Right lobe of liver (tissue), 6 donors: ENCODE results near the gene HSD3B2. TPM values are rescaled to one million over a fixed set of nuclear protein-coding genes. Genes with fewer than 3 reads are reported as not detected.

Experiments used
- ATAC-seq, 4 donors: fragments of 200-7000 bp; cut with Tn5 transposase; one replicate each; pipeline ENCODE4 v1.9.1; 2020; ENCODE audit warnings: mild to moderate bottlenecking in 4 of 4, moderate library complexity in 4 of 4
- DNase-seq, 3 donors: peaks; one replicate each; pipeline ENCODE4 v3.0.0-alpha.2; 2020
- H3K27ac ChIP-seq, 3 donors: fragments of 200-600 bp; one replicate each; pipeline ENCODE4 v1.8.0; 2022
- H3K27me3 ChIP-seq, 2 donors: fragments of 200-600 bp; one replicate each; pipeline ENCODE4 v1.8.0; 2022
- H3K36me3 ChIP-seq, 4 donors: fragments of 200-600 bp; sonication (generic) in 1 of 4; one replicate each; pipeline versions ENCODE4 v1.5.1 to v1.8.0; 2017 to 2022; ENCODE audit warnings: control low read depth in 1 of 4
- H3K4me1 ChIP-seq, 4 donors: fragments of 200-600 bp; sonication (generic) in 1 of 4; one replicate each; pipeline versions ENCODE4 v1.5.1 to v1.8.0; 2017 to 2022; ENCODE audit warnings: control low read depth in 1 of 4
- H3K4me3 ChIP-seq, 3 donors: fragments of 200-600 bp; one replicate each; pipeline ENCODE4 v1.8.0; 2022
- H3K9me3 ChIP-seq, 4 donors: fragments of 200-600 bp; sonication (generic) in 1 of 4; one replicate each; pipeline versions ENCODE4 v1.5.1 to v1.8.0; 2017 to 2022; ENCODE audit warnings: control low read depth in 1 of 4
- CTCF ChIP-seq, 4 donors: fragments of 200-600 bp in 3 of 4; fragments of 450-650 bp in 1 of 4; IDR thresholded peaks; one replicate each; pipeline versions ENCODE4 v1.5.1 to v1.8.0; 2016 to 2022; ENCODE audit warnings: antibody characterized with exemption in 4 of 4, mild to moderate bottlenecking in 2 of 4
- POLR2A ChIP-seq: fragments of 450-650 bp; IDR thresholded peaks from one replicate; pipeline ENCODE4 v1.6.1; 2017; ENCODE audit warnings: antibody characterized with exemption, mild to moderate bottlenecking
- WGBS: methylation state at CpG from one replicate; pipeline ENCODE4 v1.1.6; 2018; ENCODE audit warnings: low coverage, low lambda C conversion rate; ENCODE audit not compliant: insufficient coverage; ENCODE audit errors: missing lambda C conversion rate; 5-methylcytosine and 5-hydroxymethylcytosine counted together
- intact Hi-C, 2 donors: fragments of 100-400 bp; cut with DNase I; formaldehyde crosslinking; loops; one replicate each; pipeline versions ENCODE4 v1.11.2 to v1.14.1; 2022
- long read RNA-seq: library from polyadenylated mRNA; unstranded; transcript quantifications from one replicate; pipeline ENCODE4 v2.0.0, GENCODE V29; 2019
- total RNA-seq, 6 experiments: library from RNA; depleted of rRNA in 2 of 6; stranded (reverse); fragments of >200 nt in 2 of 6; fragmentation: NEBNext Ultra II Directional in 3 of 6; extraction: Animal tissue kit (Norgen Biotek cat#: 25700) in 3 of 6; gene quantifications; one replicate each; pipeline versions ENCODE4 v1.1.0 to v1.2.4, GENCODE V29; 2016 to 2023
- donor health status: DM: no; HTN: yes; CAD: no.
- donor health status: DM: no; HTN: no; CAD: no.
- donor health status: DM: no; HTN: no; CAD: no.
- donor health status: DM: no; HTN: yes; CAD: no.
- donor health status: DM: no; HTN: yes; CAD: no.

Gene HSD3B2
- under 1 TPM in 1 of 6 experiments, not detected in 5; 0.49 TPM for total RNA-seq
- long read RNA-seq: 0 reads

GRCh38 chr1:119414950-119415349, at the start of gene HSD3B2:
Gene HSD3B2, plus strand, starts transcription at chr1:119415150. Its CDS starts 270 bp downstream, at chr1:119415420.
- no peak within 1 kb of the TSS for H3K4me3 ChIP-seq
- ATAC-seq (no peak), DNase-seq (no peak)
- peaks cover 0 to 34% (median 7%) of the 10 kb centered on the region in 4 donors for H3K4me1 ChIP-seq
- peak within 1 kb of the TSS in 2 of 3 donors; percentile 33 to 48 for H3K27ac ChIP-seq
- no peaks in the 10 kb centered on the region for H3K27me3 ChIP-seq
- H3K9me3 ChIP-seq: no peaks in the 10 kb centered on the region
- intact Hi-C loops: no loop called here
- no peak for TF ChIP-seq CTCF (IDR thresholded peaks at IDR 0.05)
- no peak for TF ChIP-seq POLR2A
- 96% methylated on average over 2 of the region's 2 CpGs for whole genome bisulfite sequencing
- H3K36me3 ChIP-seq: no peaks in the 10 kb centered on the region

- intact Hi-C loops: loop anchor here in 1 of 2 donors (10.0 kb wide), 1 partner anchor 82 kb away; no protein-coding TSS in a partner anchor
- 79% methylated on average over 3 of the region's 3 CpGs for WGBS
- DNase-seq: no peak
- Histone ChIP-seq H3K4me3 (no peak overlapping the region), H3K9me3 (no peaks in the 10 kb centered on the region), H3K36me3 (peaks cover 0 to 9% (median 0%) of the 10 kb centered on the region in 4 donors), H3K4me1 (peaks cover 0 to 44% (median 10%) of the 10 kb centered on the region in 4 donors), H3K27ac (no peak overlapping the region), H3K27me3 (no peaks in the 10 kb centered on the region)
- TF ChIP-seq CTCF (IDR thresholded peaks at IDR 0.05) (no peak), POLR2A (no peak)
- ATAC-seq: no peak
These were observed 48.5 kb upstream of the HSD3B2 start for GRCh38 chr1:119366424-119366823.

- no peak overlapping the region for H3K4me3 ChIP-seq
- H3K36me3 ChIP-seq: peaks cover 0 to 4% (median 0%) of the 10 kb centered on the region in 4 donors
- intact Hi-C loops: loop anchor here in 1 of 2 donors (10.0 kb wide), 1 partner anchor 83 kb away; no protein-coding TSS in a partner anchor
- WGBS: 47% methylated on average over 13 of the region's 13 CpGs
- no peak for DNase-seq
- H3K9me3 ChIP-seq: no peaks in the 10 kb centered on the region
- H3K4me1 ChIP-seq: peaks cover 0 to 51% (median 13%) of the 10 kb centered on the region in 4 donors
- TF ChIP-seq CTCF (IDR thresholded peaks at IDR 0.05) (peak; percentile 72 to 97 (median 88)), POLR2A (no peak)
- peak; percentile 36 to 69 (median 48) for ATAC-seq
- peak overlapping the region in 1 of 3 donors; percentile 68 for H3K27ac ChIP-seq
- no peaks in the 10 kb centered on the region for H3K27me3 ChIP-seq
These were observed 47.4 kb upstream of the HSD3B2 start for GRCh38 chr1:119367432-119368124.

GRCh38 chr1:119368554-119368953, 46.4 kb upstream of the HSD3B2 start, which contains the start of gene HAO2:
Gene HAO2, plus strand, starts transcription at chr1:119368785. Its CDS starts 12,301 bp downstream, at chr1:119381086.
- Histone ChIP-seq H3K4me1 (peaks cover 0 to 61% (median 13%) of the 10 kb centered on the region in 4 donors), H3K9me3 (no peaks in the 10 kb centered on the region), H3K27ac (peak within 1 kb of the TSS in 2 of 3 donors; percentile 37 to 68), H3K36me3 (peaks cover 0 to 4% (median 0%) of the 10 kb centered on the region in 4 donors), H3K27me3 (no peaks in the 10 kb centered on the region), H3K4me3 (peak within 1 kb of the TSS in 2 of 3 donors; percentile 17 to 40)
- ATAC-seq (peak; percentile 50 to 68 (median 60)), DNase-seq (peak; percentile 42 to 80 (median 70))
- TF ChIP-seq CTCF (IDR thresholded peaks at IDR 0.05) (no peak), POLR2A (no peak)
- 26% methylated on average over 2 of the region's 2 CpGs for WGBS
- intact Hi-C loops: loop anchor here in 1 of 2 donors (10.0 kb wide), 1 partner anchor 84 kb away; no protein-coding TSS in a partner anchor
